ENCODE results near the gene SMG6. TPM values are rescaled to one million over a fixed set of nuclear protein-coding genes. Genes with fewer than 3 reads are reported as not detected.

SMG6 gene
- total and polyA plus RNA-seq, 2 of the 13 experiments (the other 11 are each of a cell fraction or from before 2014, with no cell fraction given), result 4.6 to 14.6 TPM

DNA sequence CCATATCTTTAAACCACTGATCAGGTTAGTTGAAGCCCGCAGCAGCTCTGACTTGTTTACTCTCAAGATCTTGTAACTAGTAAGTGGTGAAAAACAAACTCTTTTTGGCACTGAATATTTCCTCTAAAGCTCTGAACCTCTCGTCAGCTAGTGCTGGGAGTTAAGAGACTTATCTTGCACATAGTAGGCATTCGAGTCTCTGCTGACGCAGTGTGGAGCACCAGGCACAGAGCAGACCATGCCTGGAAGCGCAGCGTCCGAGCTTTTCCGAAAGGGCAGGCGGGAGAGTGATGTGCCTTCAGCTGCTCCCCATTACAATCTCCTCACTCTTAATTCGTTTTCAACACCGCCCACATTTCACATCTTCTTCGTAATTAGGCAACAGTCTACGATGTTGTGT, 63.0 kb downstream of the SMG6 start:
- no peak for FAIRE-seq
- Histone ChIP-seq H3K4me1 (ENCODE audit: insufficient read depth, low read length) (no peaks in the 10 kb centered on the region), H3K4me2 (ENCODE audit: low read depth, low read length) (no peak overlapping the region), H3K27ac (ENCODE audit: extremely low read length, insufficient read depth, low read length) (no peak overlapping the region), H3K36me3 (replicated peaks in 1 of 2; ENCODE audit: control insufficient read depth in 1 of 2, insufficient read depth in 2 of 2, low read length in 2 of 2) (peaks cover 12 to 66% of the 10 kb centered on the region in 2 experiments; a peak in 4 of 5 replicates), H4K20me1 (ENCODE audit: insufficient read depth, low read length) (no peaks in the 10 kb centered on the region), H3K9ac (ENCODE audit: insufficient read depth, low read depth, low read length) (no peak overlapping the region), H3K27me3 (ENCODE audit: control insufficient read depth in 1 of 2, insufficient read depth in 2 of 2, low read length in 2 of 2) (no peaks in the 10 kb centered on the region; a peak in 1 of 5 replicates), H3K79me2 (ENCODE audit: insufficient read depth, low read length) (no peaks in the 10 kb centered on the region), H2AFZ (ENCODE audit: low read length) (no peak overlapping the region), H3K4me3 (replicated peaks in 1 of 3; ENCODE audit: insufficient read depth in 1 of 3, low read depth in 2 of 3, low read length in 3 of 3) (no peak overlapping the region), H3K9me3 (ENCODE audit: low read length) (no peaks in the 10 kb centered on the region)
- intact Hi-C loops (cut with micrococcal nuclease; ENCODE audit: unreplicated experiment), result loop anchor here (5.0 kb wide), 2 partner anchors 68 to 368 kb away; no protein-coding TSS in a partner anchor
- BruUV-seq (replicated peaks), result no TSS peak
- CTCF ChIA-PET (ENCODE audit: low intra/inter-chr PET ratio, low total read pairs), result no interaction called here
- in situ Hi-C loops (cut with HindIII; ENCODE audit: extremely low pct_ligation_motif_present, low pct_unique_long_range_greater_than_20kb), result loop anchor here (5.0 to 25.0 kb wide), 2 partner anchors 143 to 328 kb away; no protein-coding TSS in a partner anchor
- POLR2A ChIA-PET, result no interaction called here
- WGBS (ENCODE audit: low lambda C conversion rate), result 99% methylated on average over 13 of the region's 13 CpGs
- no peak for ATAC-seq
- no peak for DNase-seq (ENCODE audit: low spot score)
- TF ChIP-seq, protein P1, sequence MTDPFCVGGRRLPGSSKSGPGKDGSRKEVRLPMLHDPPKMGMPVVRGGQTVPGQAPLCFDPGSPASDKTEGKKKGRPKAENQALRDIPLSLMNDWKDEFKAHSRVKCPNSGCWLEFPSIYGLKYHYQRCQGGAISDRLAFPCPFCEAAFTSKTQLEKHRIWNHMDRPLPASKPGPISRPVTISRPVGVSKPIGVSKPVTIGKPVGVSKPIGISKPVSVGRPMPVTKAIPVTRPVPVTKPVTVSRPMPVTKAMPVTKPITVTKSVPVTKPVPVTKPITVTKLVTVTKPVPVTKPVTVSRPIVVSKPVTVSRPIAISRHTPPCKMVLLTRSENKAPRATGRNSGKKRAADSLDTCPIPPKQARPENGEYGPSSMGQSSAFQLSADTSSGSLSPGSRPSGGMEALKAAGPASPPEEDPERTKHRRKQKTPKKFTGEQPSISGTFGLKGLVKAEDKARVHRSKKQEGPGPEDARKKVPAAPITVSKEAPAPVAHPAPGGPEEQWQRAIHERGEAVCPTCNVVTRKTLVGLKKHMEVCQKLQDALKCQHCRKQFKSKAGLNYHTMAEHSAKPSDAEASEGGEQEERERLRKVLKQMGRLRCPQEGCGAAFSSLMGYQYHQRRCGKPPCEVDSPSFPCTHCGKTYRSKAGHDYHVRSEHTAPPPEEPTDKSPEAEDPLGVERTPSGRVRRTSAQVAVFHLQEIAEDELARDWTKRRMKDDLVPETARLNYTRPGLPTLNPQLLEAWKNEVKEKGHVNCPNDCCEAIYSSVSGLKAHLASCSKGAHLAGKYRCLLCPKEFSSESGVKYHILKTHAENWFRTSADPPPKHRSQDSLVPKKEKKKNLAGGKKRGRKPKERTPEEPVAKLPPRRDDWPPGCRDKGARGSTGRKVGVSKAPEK (CRISPR knock-in tag; IDR thresholded peaks at IDR 0.05; ENCODE audit: borderline replicate concordance), result no peak
- no peak for TF ChIP-seq ZNF10 (CRISPR knock-in tag; IDR thresholded peaks at IDR 0.05; ENCODE audit: borderline replicate concordance, low read depth)
- no peak for TF ChIP-seq IRF2 (CRISPR knock-in tag; IDR thresholded peaks at IDR 0.05)
- no peak for TF ChIP-seq THYN1 (CRISPR knock-in tag; IDR thresholded peaks at IDR 0.05; ENCODE audit: borderline replicate concordance, low read depth)
- no peak for TF ChIP-seq ZNF75D (CRISPR knock-in tag; IDR thresholded peaks at IDR 0.05; ENCODE audit: borderline replicate concordance)
- TF ChIP-seq ONECUT2 (CRISPR knock-in tag; IDR thresholded peaks at IDR 0.05), result no peak
- TF ChIP-seq ZFAT (CRISPR knock-in tag; conservative IDR thresholded peaks at IDR 0.05), result no peak
- TF ChIP-seq, protein P2, sequence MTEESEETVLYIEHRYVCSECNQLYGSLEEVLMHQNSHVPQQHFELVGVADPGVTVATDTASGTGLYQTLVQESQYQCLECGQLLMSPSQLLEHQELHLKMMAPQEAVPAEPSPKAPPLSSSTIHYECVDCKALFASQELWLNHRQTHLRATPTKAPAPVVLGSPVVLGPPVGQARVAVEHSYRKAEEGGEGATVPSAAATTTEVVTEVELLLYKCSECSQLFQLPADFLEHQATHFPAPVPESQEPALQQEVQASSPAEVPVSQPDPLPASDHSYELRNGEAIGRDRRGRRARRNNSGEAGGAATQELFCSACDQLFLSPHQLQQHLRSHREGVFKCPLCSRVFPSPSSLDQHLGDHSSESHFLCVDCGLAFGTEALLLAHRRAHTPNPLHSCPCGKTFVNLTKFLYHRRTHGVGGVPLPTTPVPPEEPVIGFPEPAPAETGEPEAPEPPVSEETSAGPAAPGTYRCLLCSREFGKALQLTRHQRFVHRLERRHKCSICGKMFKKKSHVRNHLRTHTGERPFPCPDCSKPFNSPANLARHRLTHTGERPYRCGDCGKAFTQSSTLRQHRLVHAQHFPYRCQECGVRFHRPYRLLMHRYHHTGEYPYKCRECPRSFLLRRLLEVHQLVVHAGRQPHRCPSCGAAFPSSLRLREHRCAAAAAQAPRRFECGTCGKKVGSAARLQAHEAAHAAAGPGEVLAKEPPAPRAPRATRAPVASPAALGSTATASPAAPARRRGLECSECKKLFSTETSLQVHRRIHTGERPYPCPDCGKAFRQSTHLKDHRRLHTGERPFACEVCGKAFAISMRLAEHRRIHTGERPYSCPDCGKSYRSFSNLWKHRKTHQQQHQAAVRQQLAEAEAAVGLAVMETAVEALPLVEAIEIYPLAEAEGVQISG (CRISPR knock-in tag; IDR thresholded peaks at IDR 0.05), result no peak
- TF ChIP-seq NAIF1 (CRISPR knock-in tag; IDR thresholded peaks at IDR 0.05; ENCODE audit: borderline replicate concordance), result no peak
- TF ChIP-seq ZNF709 (CRISPR knock-in tag; IDR thresholded peaks at IDR 0.05), result no peak
- TF ChIP-seq, protein P3, sequence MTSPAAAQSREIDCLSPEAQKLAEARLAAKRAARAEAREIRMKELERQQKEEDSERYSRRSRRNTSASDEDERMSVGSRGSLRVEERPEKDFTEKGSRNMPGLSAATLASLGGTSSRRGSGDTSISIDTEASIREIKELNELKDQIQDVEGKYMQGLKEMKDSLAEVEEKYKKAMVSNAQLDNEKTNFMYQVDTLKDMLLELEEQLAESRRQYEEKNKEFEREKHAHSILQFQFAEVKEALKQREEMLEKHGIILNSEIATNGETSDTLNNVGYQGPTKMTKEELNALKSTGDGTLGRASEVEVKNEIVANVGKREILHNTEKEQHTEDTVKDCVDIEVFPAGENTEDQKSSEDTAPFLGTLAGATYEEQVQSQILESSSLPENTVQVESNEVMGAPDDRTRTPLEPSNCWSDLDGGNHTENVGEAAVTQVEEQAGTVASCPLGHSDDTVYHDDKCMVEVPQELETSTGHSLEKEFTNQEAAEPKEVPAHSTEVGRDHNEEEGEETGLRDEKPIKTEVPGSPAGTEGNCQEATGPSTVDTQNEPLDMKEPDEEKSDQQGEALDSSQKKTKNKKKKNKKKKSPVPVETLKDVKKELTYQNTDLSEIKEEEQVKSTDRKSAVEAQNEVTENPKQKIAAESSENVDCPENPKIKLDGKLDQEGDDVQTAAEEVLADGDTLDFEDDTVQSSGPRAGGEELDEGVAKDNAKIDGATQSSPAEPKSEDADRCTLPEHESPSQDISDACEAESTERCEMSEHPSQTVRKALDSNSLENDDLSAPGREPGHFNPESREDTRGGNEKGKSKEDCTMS (CRISPR knock-in tag; conservative IDR thresholded peaks at IDR 0.05), result no peak
- TF ChIP-seq ZNF24 (IDR thresholded peaks at IDR 0.05), result no peak

Measured in HepG2 (cell line).